WI38 (cell line): ENCODE measurements around the gene TUBA4B.

Experiments
- H3K4me3 ChIP-seq: 2 replicates; pipeline ENCODE4 v1.5.1; 2011; ENCODE audit warnings: low read depth, mild to moderate bottlenecking, control low read depth, low read length
- TF ChIP-seq, protein P1 (sequence below): IDR thresholded peaks from 2 replicates; pipeline ENCODE4 v1.5.1; 2012; ENCODE audit warnings: low read depth, mild to moderate bottlenecking, control low read depth, low read length

The TUBA4B gene

DNA sequence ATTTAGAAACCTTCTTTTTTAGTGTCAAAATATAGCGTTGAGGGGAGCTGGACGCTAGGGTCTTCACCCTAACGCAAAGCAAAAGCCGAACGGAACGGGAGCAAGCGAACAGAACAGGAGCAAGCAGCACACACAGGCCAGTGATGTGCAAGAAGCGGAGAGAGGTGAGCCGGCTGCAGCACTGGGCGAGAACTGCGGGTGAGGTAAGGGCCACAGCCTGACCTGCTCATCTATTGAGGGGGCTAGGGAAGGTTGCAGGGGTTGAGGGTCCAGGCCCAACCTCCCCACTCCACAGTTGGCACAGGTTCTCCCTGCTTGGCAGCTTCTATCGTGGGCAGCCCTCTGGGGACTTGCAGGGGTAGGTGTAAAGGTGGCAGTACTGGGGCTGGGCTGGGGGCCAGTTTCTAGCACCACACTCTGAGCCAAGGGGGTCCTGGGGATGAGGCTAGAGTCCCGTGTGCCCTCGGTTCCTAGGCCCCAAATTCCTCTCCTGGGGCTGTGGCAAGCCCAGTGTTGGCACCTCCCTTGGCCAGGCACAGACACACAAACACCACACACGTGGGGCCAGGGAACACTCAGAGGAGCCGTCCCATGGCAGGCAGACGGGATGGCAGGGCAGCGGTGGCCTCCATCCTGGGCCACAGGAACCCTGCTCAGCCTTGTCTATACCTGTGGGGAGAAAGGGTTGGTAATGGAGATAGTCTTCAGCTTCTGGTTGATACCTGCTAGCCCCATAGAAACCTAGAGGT, 33.1 kb upstream of the TUBA4B start:
- no peak overlapping the region for H3K4me3 ChIP-seq

GRCh38 chr2:219220652-219221402, 32.2 kb upstream of the TUBA4B start:
- TF ChIP-seq, protein P1, sequence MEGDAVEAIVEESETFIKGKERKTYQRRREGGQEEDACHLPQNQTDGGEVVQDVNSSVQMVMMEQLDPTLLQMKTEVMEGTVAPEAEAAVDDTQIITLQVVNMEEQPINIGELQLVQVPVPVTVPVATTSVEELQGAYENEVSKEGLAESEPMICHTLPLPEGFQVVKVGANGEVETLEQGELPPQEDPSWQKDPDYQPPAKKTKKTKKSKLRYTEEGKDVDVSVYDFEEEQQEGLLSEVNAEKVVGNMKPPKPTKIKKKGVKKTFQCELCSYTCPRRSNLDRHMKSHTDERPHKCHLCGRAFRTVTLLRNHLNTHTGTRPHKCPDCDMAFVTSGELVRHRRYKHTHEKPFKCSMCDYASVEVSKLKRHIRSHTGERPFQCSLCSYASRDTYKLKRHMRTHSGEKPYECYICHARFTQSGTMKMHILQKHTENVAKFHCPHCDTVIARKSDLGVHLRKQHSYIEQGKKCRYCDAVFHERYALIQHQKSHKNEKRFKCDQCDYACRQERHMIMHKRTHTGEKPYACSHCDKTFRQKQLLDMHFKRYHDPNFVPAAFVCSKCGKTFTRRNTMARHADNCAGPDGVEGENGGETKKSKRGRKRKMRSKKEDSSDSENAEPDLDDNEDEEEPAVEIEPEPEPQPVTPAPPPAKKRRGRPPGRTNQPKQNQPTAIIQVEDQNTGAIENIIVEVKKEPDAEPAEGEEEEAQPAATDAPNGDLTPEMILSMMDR, result no peak
- no peak overlapping the region for H3K4me3 ChIP-seq

More for the DNA sequence above, 33.1 kb upstream of the TUBA4B start:
- TF ChIP-seq, protein P1, result no peak

- H3K4me3 ChIP-seq, result no peak overlapping the region
- TF ChIP-seq, protein P1, result no peak
Measured at GRCh38 chr2:219221957-219222518, 31.0 kb upstream of the TUBA4B start.

DNA sequence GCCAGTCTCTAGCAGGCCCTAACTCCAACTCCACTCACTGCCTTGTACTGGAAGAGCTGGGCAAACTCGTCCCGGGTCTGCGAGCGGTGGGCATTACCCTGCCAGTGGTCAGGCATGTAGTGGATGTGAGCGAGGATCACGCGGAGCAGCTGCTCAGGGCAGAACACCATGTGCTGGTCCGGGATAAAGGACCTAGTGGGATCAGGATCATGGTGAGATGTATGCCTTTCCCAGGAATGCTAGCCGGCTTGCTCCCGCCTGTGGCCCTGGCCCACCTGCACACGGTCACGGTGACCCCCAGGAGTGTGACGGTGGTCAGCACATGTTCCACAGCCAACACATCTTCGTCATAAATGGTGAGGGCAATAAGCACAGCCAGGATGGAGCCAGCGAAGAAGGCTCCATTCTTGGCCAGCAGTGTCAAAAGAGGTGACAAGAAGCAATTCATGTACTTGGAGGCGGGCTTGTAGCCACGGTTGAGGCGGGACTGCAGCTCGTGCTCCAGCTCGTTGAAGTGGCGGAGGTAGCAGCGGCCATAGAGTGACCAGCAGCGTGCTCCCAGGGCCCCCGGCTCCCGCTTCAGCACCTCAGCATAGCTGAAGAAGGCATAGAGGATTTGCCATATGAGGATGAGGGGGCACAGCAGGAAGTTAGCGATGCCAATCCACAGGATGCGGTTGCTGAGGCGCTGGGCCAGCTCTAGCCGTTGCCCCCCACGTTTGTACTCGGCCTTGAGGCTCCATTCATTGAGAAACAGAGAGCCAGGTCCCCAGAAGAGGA, 29.0 kb upstream of the TUBA4B start:
- TF ChIP-seq, protein P1, result no peak
- no peak overlapping the region for H3K4me3 ChIP-seq

DNA sequence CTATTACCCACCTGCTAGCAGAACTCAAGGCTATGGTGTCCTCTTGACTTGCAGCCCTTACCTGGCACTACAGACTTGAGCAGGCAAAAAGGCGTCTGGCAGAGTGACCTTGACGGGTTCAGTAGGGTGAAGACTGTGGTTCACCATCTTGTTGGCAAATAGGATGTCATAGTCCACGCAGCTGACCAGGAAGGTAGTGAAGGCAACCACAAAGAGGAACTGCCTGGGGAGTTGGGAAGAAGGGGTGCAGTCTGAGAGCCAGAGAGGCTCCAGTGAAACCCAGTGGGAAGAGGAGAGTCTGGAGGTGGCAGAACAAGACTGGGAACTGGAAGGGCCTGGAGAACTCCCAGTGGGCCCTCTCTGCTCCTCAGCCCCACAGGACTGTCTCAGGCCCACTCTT, 27.7 kb upstream of the TUBA4B start:
- no peak overlapping the region for H3K4me3 ChIP-seq
- TF ChIP-seq, protein P1, result no peak

GRCh38 chr2:219228041-219228910, 24.8 kb upstream of the TUBA4B start:
- TF ChIP-seq, protein P1, result no peak
- H3K4me3 ChIP-seq, result peak overlapping the region; percentile 90
